H1 (cell line): ENCODE data around the gene SLC28A1. TPM values are rescaled to one million over a fixed set of nuclear protein-coding genes. Genes with fewer than 3 reads are reported as not detected.

Source experiments
- CTCF ChIA-PET: fragments of 300-600 bp; sonication (Branson Sonifier 250); formaldehyde crosslinking; loops from one replicate; lab custom pipeline; 2021; ENCODE audit not compliant: partially characterized antibody; lab: Charles Lee
- POLR2A ChIA-PET: fragments of 300-600 bp; sonication (Branson Sonifier 250); formaldehyde crosslinking; loops from one replicate; lab custom pipeline; 2021; ENCODE audit warnings: inconsistent platforms; ENCODE audit not compliant: partially characterized antibody; lab: Charles Lee
- DNase-seq, 2 experiments: peaks; one replicate each; pipeline versions ENCODE4 v3.0.0 to v3.0.0-alpha.2; 2010 to 2022; ENCODE audit warnings: low spot score in 2 of 2, low read depth in 1 of 2, mixed read lengths in 1 of 2
- FAIRE-seq: peaks from 2 replicates; lab custom pipeline; 2011; peaks lifted over from hg19 to GRCh38; lab: Jason Lieb, UNC
- H2AFZ ChIP-seq: 2 replicates; pipeline ENCODE4 v1.8.1; 2012; ENCODE audit warnings: low read length, inconsistent platforms
- H2AK5ac ChIP-seq: 2 replicates; pipeline ENCODE4 v1.6.1; 2013; ENCODE audit warnings: low read depth, low read length
- H2BK120ac ChIP-seq: replicated peaks from 2 replicates; pipeline ENCODE3; 2013; ENCODE audit warnings: low read depth, low read length, inconsistent platforms
- H2BK12ac ChIP-seq: 2 replicates; pipeline ENCODE4 v1.6.1; 2013; ENCODE audit warnings: low read depth, low read length
- H2BK15ac ChIP-seq: 2 replicates; pipeline ENCODE4 v1.6.1; 2013; ENCODE audit warnings: low read length
- H2BK20ac ChIP-seq: 2 replicates; pipeline ENCODE4 v1.6.1; 2013; ENCODE audit warnings: low read length
- H2BK5ac ChIP-seq: 2 replicates; pipeline ENCODE4 v1.6.1; 2013; ENCODE audit warnings: low read depth, low read length
- H3K14ac ChIP-seq: 2 replicates; pipeline ENCODE4 v1.6.1; 2013; ENCODE audit warnings: inconsistent platforms; ENCODE audit not compliant: insufficient read length
- H3K18ac ChIP-seq: 2 replicates; pipeline ENCODE4 v1.6.1; 2013; ENCODE audit warnings: low read length; ENCODE audit errors: extremely low read depth
- H3K23ac ChIP-seq: 2 replicates; pipeline ENCODE4 v1.6.1; 2013; ENCODE audit warnings: inconsistent platforms; ENCODE audit not compliant: insufficient read length
- H3K23me2 ChIP-seq: 2 replicates; pipeline ENCODE4 v1.6.1; 2013; ENCODE audit warnings: low read depth, low read length
- H3K27ac ChIP-seq: 2 replicates; pipeline ENCODE4 v1.6.1; 2011; ENCODE audit warnings: low read depth, low read length, inconsistent platforms
- H3K27me3 ChIP-seq, 4 experiments: replicated peaks in 1 of 4; 1 replicate in 1 of 4; 2 replicates in 3 of 4; pipeline versions ENCODE4 v1.6.1 to v1.8.1; 2011 to 2013; ENCODE audit warnings: low read length in 3 of 4, mild to moderate bottlenecking in 3 of 4, inconsistent platforms in 2 of 4, mixed read lengths in 2 of 4, moderate library complexity in 1 of 4; ENCODE audit not compliant: control insufficient read depth in 3 of 4, insufficient read depth in 3 of 4; ENCODE audit errors: extremely low read depth in 1 of 4
- H3K36me3 ChIP-seq, 4 experiments: 2 replicates each; pipeline versions ENCODE4 v1.6.1 to v1.8.1; 2011 to 2013; ENCODE audit warnings: mild to moderate bottlenecking in 4 of 4, low read length in 3 of 4, moderate library complexity in 2 of 4, control low read depth in 1 of 4, inconsistent platforms in 1 of 4; ENCODE audit not compliant: insufficient read depth in 4 of 4, control insufficient read depth in 2 of 4
- H3K4ac ChIP-seq: replicated peaks from 2 replicates; pipeline ENCODE3; 2013; ENCODE audit warnings: low read length, low read depth, mixed read lengths, inconsistent platforms; ENCODE audit not compliant: insufficient read length
- H3K4me1 ChIP-seq, 4 experiments: replicated peaks in 1 of 4; 1 replicate in 1 of 4; 2 replicates in 3 of 4; pipeline versions ENCODE4 v1.6.1 to v1.8.1; 2011 to 2013; ENCODE audit warnings: low read length in 3 of 4, inconsistent platforms in 2 of 4, mixed read lengths in 1 of 4; ENCODE audit not compliant: insufficient read depth in 4 of 4, control insufficient read depth in 3 of 4
- H3K4me2 ChIP-seq, 2 experiments: 2 replicates each; pipeline versions ENCODE4 v1.6.1 to v1.8.1; 2011 to 2013; ENCODE audit warnings: low read depth in 2 of 2, low read length in 2 of 2, control low read depth in 1 of 2, inconsistent platforms in 1 of 2, mild to moderate bottlenecking in 1 of 2; ENCODE audit not compliant: insufficient read depth in 1 of 2
- H3K4me3 ChIP-seq, 4 experiments: fragments of 200-600, 300-600 bp in 1 of 4; sonication (generic), shearing (Covaris generic), sonication (Bioruptor Twin) in 1 of 4; 2 replicates each; pipeline versions ENCODE4 v1.5.1 to v1.8.1; 2011 to 2016; ENCODE audit warnings: low read length in 4 of 4, low read depth in 3 of 4, control low read depth in 2 of 4, inconsistent platforms in 2 of 4, mild to moderate bottlenecking in 2 of 4, mixed read lengths in 1 of 4, moderate library complexity in 1 of 4; ENCODE audit not compliant: insufficient read depth in 2 of 4; ENCODE audit errors: extremely low read depth in 1 of 4
- H3K56ac ChIP-seq: replicated peaks from 2 replicates; pipeline ENCODE3; 2013; ENCODE audit warnings: low read depth, mild to moderate bottlenecking, mixed read lengths, low read length, inconsistent platforms; ENCODE audit not compliant: insufficient read length
- H3K79me1 ChIP-seq: 2 replicates; pipeline ENCODE4 v1.6.1; 2013; ENCODE audit warnings: low read depth, low read length, control low read depth
- H3K79me2 ChIP-seq, 2 experiments: 2 replicates each; pipeline versions ENCODE4 v1.6.1 to v1.8.1; 2012 to 2013; ENCODE audit warnings: low read length in 2 of 2, mild to moderate bottlenecking in 2 of 2, inconsistent platforms in 1 of 2; ENCODE audit not compliant: insufficient read depth in 2 of 2, control insufficient read depth in 1 of 2
- H3K9ac ChIP-seq, 4 experiments: replicated peaks in 1 of 4; 1 replicate in 1 of 4; 2 replicates in 3 of 4; pipeline versions ENCODE4 v1.6.1 to v1.8.1; 2011 to 2013; ENCODE audit warnings: low read depth in 3 of 4, low read length in 3 of 4, control low read depth in 2 of 4, mild to moderate bottlenecking in 2 of 4, moderate library complexity in 2 of 4, inconsistent platforms in 1 of 4; ENCODE audit errors: extremely low read depth in 1 of 4
- H3K9me3 ChIP-seq, 2 experiments: 2 replicates each; pipeline versions ENCODE4 v1.6.1 to v1.8.1; 2012 to 2013; ENCODE audit warnings: mild to moderate bottlenecking in 2 of 2, moderate library complexity in 2 of 2, control low read depth in 1 of 2, inconsistent platforms in 1 of 2, low read depth in 1 of 2, low read length in 1 of 2, mixed read lengths in 1 of 2; ENCODE audit not compliant: insufficient read depth in 2 of 2
- H4K20me1 ChIP-seq, 2 experiments: replicated peaks in 1 of 2; 2 replicates each; pipeline versions ENCODE3 to v1.8.1; 2011 to 2013; ENCODE audit warnings: inconsistent platforms in 2 of 2, low read length in 2 of 2, mild to moderate bottlenecking in 1 of 2; ENCODE audit not compliant: insufficient read depth in 2 of 2, control insufficient read depth in 1 of 2
- H4K5ac ChIP-seq: 2 replicates; pipeline ENCODE4 v1.6.1; 2013; ENCODE audit warnings: low read length, low read depth, mixed read lengths, inconsistent platforms; ENCODE audit not compliant: insufficient read length
- H4K8ac ChIP-seq: 2 replicates; pipeline ENCODE4 v1.8.0; 2013; ENCODE audit warnings: mild to moderate bottlenecking, moderate library complexity, low read length, inconsistent platforms; ENCODE audit not compliant: insufficient read depth; ENCODE audit errors: extremely low read depth
- H4K91ac ChIP-seq: replicated peaks from 2 replicates; pipeline ENCODE3; 2013; ENCODE audit warnings: low read length, mixed read lengths, inconsistent platforms; ENCODE audit not compliant: insufficient read length
- EP300 ChIP-seq, 2 experiments: IDR thresholded peaks; 1 replicate in 1 of 2; 2 replicates in 1 of 2; pipeline ENCODE4 v1.6.1; 2011 to 2012; ENCODE audit warnings: low read depth in 2 of 2, low read length in 2 of 2, mild to moderate bottlenecking in 2 of 2, borderline replicate concordance in 1 of 2, inconsistent platforms in 1 of 2, moderate library complexity in 1 of 2
- GTF2F1 ChIP-seq: IDR thresholded peaks from 2 replicates; pipeline ENCODE4 v1.6.1; 2012; ENCODE audit warnings: low read depth, low read length, improper control_type of control experiment, borderline replicate concordance
- KDM1A ChIP-seq: fragments of 200-600, 300-600 bp; sonication (generic); IDR thresholded peaks from 2 replicates; pipeline ENCODE4 v1.7.1; 2016; ENCODE audit warnings: mild to moderate bottlenecking, low read length, borderline replicate concordance
- KDM5A ChIP-seq: fragments of 200-600 bp; IDR thresholded peaks from 2 replicates; pipeline ENCODE4 v1.7.1; 2012; ENCODE audit warnings: mild to moderate bottlenecking, low read length, inconsistent platforms, mixed read lengths
- NANOG ChIP-seq: IDR thresholded peaks from 2 replicates; pipeline ENCODE4 v1.6.1; 2011; ENCODE audit warnings: low read length, low read depth, mild to moderate bottlenecking, inconsistent platforms; ENCODE audit not compliant: insufficient read depth, poor library complexity, severe bottlenecking
- RAD21 ChIP-seq, 2 experiments: IDR thresholded peaks in 1 of 2; conservative IDR thresholded peaks in 1 of 2; 2 replicates each; pipeline ENCODE4 v1.6.1; 2011; ENCODE audit warnings: low read depth in 2 of 2, low read length in 2 of 2, improper control_type of control experiment in 1 of 2, inconsistent platforms in 1 of 2, mild to moderate bottlenecking in 1 of 2, moderate library complexity in 1 of 2
- TAF7 ChIP-seq: optimal IDR thresholded peaks from 2 replicates; pipeline ENCODE3; 2011; ENCODE audit warnings: low read depth, mild to moderate bottlenecking, inconsistent platforms, low read length, moderate library complexity, borderline replicate concordance
- WGBS, 2 experiments: shearing (Covaris generic) in 1 of 2; methylation state at CpG; one replicate each; pipeline versions ENCODE4 v1.1.6 to v1.1.7; 2013 to 2015; ENCODE audit warnings: low lambda C conversion rate in 2 of 2, mixed read lengths in 2 of 2, inconsistent platforms in 1 of 2, low coverage in 1 of 2, missing lambda C conversion rate in 1 of 2; ENCODE audit not compliant: insufficient replicate concordance in 2 of 2, insufficient coverage in 1 of 2, insufficient read length in 1 of 2; ENCODE audit errors: extremely low coverage in 1 of 2, missing lambda C conversion rate in 1 of 2; 5-methylcytosine and 5-hydroxymethylcytosine counted together
- polyA plus RNA-seq, 7 experiments: library from polyadenylated mRNA; depleted of rRNA in 3 of 7; stranded (reverse) in 5 of 7; unstranded in 2 of 7; fragments of >200 nt in 5 of 7; fragments of 200-250 nt in 2 of 7; gene quantifications; 1 replicate in 5 of 7; 2 replicates in 1 of 7; 4 replicates in 1 of 7; pipeline versions ENCODE4 v1.2.1 to v1.2.3, GENCODE V29; 2011 to 2013; ENCODE audit warnings: missing spikeins in 2 of 7, mixed read lengths in 2 of 7
- total RNA-seq: library from RNA; stranded (reverse); fragmentation: NEBNext Ultra II Directional; extraction: Animal tissue kit (Norgen Biotek cat#: 25700); gene quantifications from 2 replicates; pipeline ENCODE4 v1.2.1, GENCODE V29; 2021
- TF ChIP-seq, protein P1 (sequence below): IDR thresholded peaks from 2 replicates; pipeline ENCODE4 v1.6.1; 2012; ENCODE audit warnings: low read length, inconsistent platforms
- TF ChIP-seq, protein P2 (sequence below): IDR thresholded peaks from 2 replicates; pipeline ENCODE4 v1.6.1; 2012; ENCODE audit warnings: inconsistent platforms

SLC28A1 gene
- total and polyA plus RNA-seq, 2 of the 8 experiments (the other 6 are each of a cell fraction or from before 2014, with no cell fraction given), result 0.09 TPM; not detected in 1

DNA sequence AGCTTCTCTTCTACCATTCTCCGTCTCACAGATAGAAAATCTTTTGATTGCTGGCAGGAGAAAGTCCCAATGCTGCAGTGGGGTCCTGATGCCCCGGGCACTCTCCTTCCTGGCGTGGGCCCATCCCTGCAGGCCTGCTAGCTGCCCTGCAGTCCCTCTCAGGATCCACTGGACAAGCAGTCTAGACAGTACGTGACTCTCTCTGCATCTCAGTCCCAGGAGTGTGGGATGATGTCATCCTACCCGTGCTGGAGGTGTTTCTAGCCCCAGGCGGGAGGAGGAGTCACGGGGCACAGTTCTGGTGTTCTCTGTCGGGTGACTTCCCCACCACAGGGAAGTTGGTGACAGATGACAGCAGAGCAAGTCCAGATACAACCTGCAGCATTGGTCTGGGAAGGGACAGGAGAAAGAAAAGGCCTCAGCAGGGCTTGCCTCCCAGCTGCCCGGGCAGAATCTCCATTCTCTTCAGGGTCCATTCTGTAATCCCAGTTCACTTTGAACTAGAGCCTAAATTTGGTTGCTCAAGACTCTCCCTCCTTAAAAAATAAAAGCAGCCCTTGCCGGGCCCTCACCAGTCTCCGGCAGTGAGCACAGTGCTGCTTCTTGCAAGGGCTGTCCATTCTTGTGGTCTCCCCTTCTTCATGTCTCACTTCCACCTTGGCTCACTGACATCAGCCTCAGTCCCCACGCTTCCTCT is 30.6 kb downstream of the SLC28A1 start:
- H3K14ac ChIP-seq, result no peak overlapping the region
- no peak for DNase-seq
- no peak overlapping the region; the same call in 1 of the 2 replicates for H2BK12ac ChIP-seq
- WGBS, 2 experiments, result 83% methylated on average over 12 of the region's 12 CpGs; no CpG with 5 or more reads in 1 of the 2 experiments
- no peaks in the 10 kb centered on the region for H3K4me1 ChIP-seq
- ChIA-PET POLR2A (no interaction called here), CTCF (interaction anchor here (1.0 to 1.2 kb wide), 3 partner anchors 34 to 46 kb away, joined by 3 to 4 read pairs (median 4); no protein-coding TSS in a partner anchor)
- no peak overlapping the region for H3K27ac ChIP-seq
- no peaks in the 10 kb centered on the region for H3K23me2 ChIP-seq
- H3K27me3 ChIP-seq, result no peaks in the 10 kb centered on the region
- no peak overlapping the region for H3K56ac ChIP-seq
- no peak overlapping the region for H2AK5ac ChIP-seq
- H3K9ac ChIP-seq, result no peak overlapping the region
- no peak overlapping the region for H2BK20ac ChIP-seq
- H3K36me3 ChIP-seq, result no peaks in the 10 kb centered on the region
- H3K18ac ChIP-seq, result no peak overlapping the region
- H3K4me2 ChIP-seq, result no peak overlapping the region
- no peak overlapping the region for H2AFZ ChIP-seq
- no peaks in the 10 kb centered on the region for H3K79me2 ChIP-seq
- H3K23ac ChIP-seq, result no peak overlapping the region
- no peaks in the 10 kb centered on the region for H3K79me1 ChIP-seq
- H4K5ac ChIP-seq, result no peak overlapping the region
- H2BK120ac ChIP-seq, result no peak overlapping the region
- H3K4ac ChIP-seq, result no peak overlapping the region
- H3K9me3 ChIP-seq, result no peaks in the 10 kb centered on the region
- no peak overlapping the region for H4K8ac ChIP-seq
- peak overlapping the region; percentile 90; the same call in 1 of the 2 replicates for H2BK15ac ChIP-seq
- no peak overlapping the region for H2BK5ac ChIP-seq
- H3K4me3 ChIP-seq, result no peak overlapping the region
- H4K20me1 ChIP-seq, result no peaks in the 10 kb centered on the region
- H4K91ac ChIP-seq, result no peak overlapping the region
- no peak for FAIRE-seq
- no peak for TF ChIP-seq RAD21 (IDR thresholded peaks at IDR 0.05 in 1 of 2, conservative IDR thresholded peaks at IDR 0.05 in 1 of 2; ENCODE audit: low read depth in 2 of 2, low read length in 2 of 2)
- no peak for TF ChIP-seq NANOG
- TF ChIP-seq, protein P1, sequence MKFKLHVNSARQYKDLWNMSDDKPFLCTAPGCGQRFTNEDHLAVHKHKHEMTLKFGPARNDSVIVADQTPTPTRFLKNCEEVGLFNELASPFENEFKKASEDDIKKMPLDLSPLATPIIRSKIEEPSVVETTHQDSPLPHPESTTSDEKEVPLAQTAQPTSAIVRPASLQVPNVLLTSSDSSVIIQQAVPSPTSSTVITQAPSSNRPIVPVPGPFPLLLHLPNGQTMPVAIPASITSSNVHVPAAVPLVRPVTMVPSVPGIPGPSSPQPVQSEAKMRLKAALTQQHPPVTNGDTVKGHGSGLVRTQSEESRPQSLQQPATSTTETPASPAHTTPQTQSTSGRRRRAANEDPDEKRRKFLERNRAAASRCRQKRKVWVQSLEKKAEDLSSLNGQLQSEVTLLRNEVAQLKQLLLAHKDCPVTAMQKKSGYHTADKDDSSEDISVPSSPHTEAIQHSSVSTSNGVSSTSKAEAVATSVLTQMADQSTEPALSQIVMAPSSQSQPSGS, result no peak
- TF ChIP-seq EP300 (IDR thresholded peaks at IDR 0.05; ENCODE audit: borderline replicate concordance in 1 of 2, low read depth in 2 of 2, low read length in 2 of 2), result no peak
- no peak for TF ChIP-seq TAF7
- no peak for TF ChIP-seq GTF2F1
- TF ChIP-seq KDM5A, result no peak
- TF ChIP-seq KDM1A, result no peak
- TF ChIP-seq, protein P2, sequence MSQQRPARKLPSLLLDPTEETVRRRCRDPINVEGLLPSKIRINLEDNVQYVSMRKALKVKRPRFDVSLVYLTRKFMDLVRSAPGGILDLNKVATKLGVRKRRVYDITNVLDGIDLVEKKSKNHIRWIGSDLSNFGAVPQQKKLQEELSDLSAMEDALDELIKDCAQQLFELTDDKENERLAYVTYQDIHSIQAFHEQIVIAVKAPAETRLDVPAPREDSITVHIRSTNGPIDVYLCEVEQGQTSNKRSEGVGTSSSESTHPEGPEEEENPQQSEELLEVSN, result no peak
